CD4-positive, alpha-beta T cell (primary cell): ENCODE measurements around the gene ANXA8. TPM values are rescaled to one million over a fixed set of nuclear protein-coding genes. Genes with fewer than 3 reads are reported as not detected.
"Not testable (repeated sequence)": the region's sequence is repeated elsewhere in the genome, so short reads cannot be mapped to it uniquely, and the experiment has no call there.

Source experiments
- ATAC-seq: fragments of 200-7000 bp; cut with Tn5 transposase; one replicate; pipeline ENCODE4 v1.10.0; 2022; ENCODE audit warnings: mild to moderate bottlenecking; ENCODE audit not compliant: poor library complexity
- CTCF ChIA-PET: fragments of 350-600 bp; sonication (Branson Sonifier 250); formaldehyde crosslinking; loops from one replicate; lab custom pipeline; 2021; ENCODE audit warnings: antibody characterized with exemption, inconsistent platforms; lab: Charles Lee
- POLR2A ChIA-PET: fragments of 350-600 bp; sonication (Branson Sonifier 250); formaldehyde crosslinking; loops from one replicate; lab custom pipeline; 2021; ENCODE audit warnings: antibody characterized with exemption, inconsistent platforms; lab: Charles Lee
- DNase-seq, 14 experiments: peaks; one replicate each; pipeline ENCODE4 v3.0.0-alpha.2; 2013 to 2020; ENCODE audit warnings: mixed read lengths in 2 of 14
- H3K27ac ChIP-seq, 2 donors: one replicate each; pipeline versions ENCODE4 v1.5.1 to v1.7.0; 2013; ENCODE audit warnings: low read length in 2 of 2, low read depth in 1 of 2, mild to moderate bottlenecking in 1 of 2
- H3K27me3 ChIP-seq, 2 experiments: 1 replicate in 1 of 2; 2 replicates in 1 of 2; pipeline versions ENCODE4 v1.6.1 to v1.7.0; 2013; ENCODE audit warnings: low read length in 2 of 2, control low read depth in 1 of 2, mild to moderate bottlenecking in 1 of 2, moderate library complexity in 1 of 2; ENCODE audit not compliant: insufficient read depth in 2 of 2, control insufficient read depth in 1 of 2
- H3K36me3 ChIP-seq: one replicate; pipeline ENCODE4 v1.6.1; 2013; ENCODE audit warnings: low read length, control low read depth; ENCODE audit not compliant: insufficient read depth
- H3K4me1 ChIP-seq: one replicate; pipeline ENCODE4 v1.6.1; 2013; ENCODE audit warnings: low read length, control low read depth; ENCODE audit not compliant: insufficient read depth
- H3K4me3 ChIP-seq: one replicate; pipeline ENCODE4 v1.5.1; 2013; ENCODE audit warnings: mild to moderate bottlenecking, low read length, moderate library complexity
- H3K9me3 ChIP-seq, 2 experiments: 1 replicate in 1 of 2; 2 replicates in 1 of 2; pipeline versions ENCODE4 v1.6.1 to v1.7.0; 2013; ENCODE audit warnings: low read length in 2 of 2, mild to moderate bottlenecking in 2 of 2, control low read depth in 1 of 2, moderate library complexity in 1 of 2; ENCODE audit not compliant: control insufficient read depth in 1 of 2, insufficient read depth in 1 of 2
- H3K27ac Mint-ChIP-seq: one replicate; pipeline ENCODE4 v1.8.0; 2020; ENCODE audit warnings: mixed read lengths
- H3K27me3 Mint-ChIP-seq: one replicate; pipeline ENCODE4 v1.8.0; 2021; ENCODE audit warnings: mixed read lengths
- H3K36me3 Mint-ChIP-seq: one replicate; pipeline ENCODE4 v1.8.0; 2021; ENCODE audit warnings: low read depth, mixed read lengths
- H3K4me1 Mint-ChIP-seq: one replicate; pipeline ENCODE4 v1.8.0; 2021; ENCODE audit warnings: low read depth, mixed read lengths
- H3K4me3 Mint-ChIP-seq: one replicate; pipeline ENCODE4 v1.8.0; 2020; ENCODE audit warnings: mild to moderate bottlenecking, mixed read lengths
- H3K9me3 Mint-ChIP-seq: one replicate; pipeline ENCODE4 v1.8.0; 2020; ENCODE audit warnings: mixed read lengths
- CTCF ChIP-seq: fragments of 200-600 bp; IDR thresholded peaks from one replicate; pipeline ENCODE4 v1.8.0; 2022; ENCODE audit warnings: antibody characterized with exemption, mild to moderate bottlenecking
- intact Hi-C, 2 experiments: fragments of 100-400 bp; cut with DNase I in 1 of 2; cut with micrococcal nuclease in 1 of 2; formaldehyde crosslinking; loops; one replicate each; pipeline versions ENCODE4 v1.15.1 to v1.9.0; 2023 to 2025; cut with DNase I, micrococcal nuclease
- total RNA-seq, 174 experiments: library from RNA in 2 of 174; stranded (reverse) in 2 of 174; gene quantifications; one replicate each; pipeline ENCODE4 v1.2.3 and lab custom pipeline; 2021 to 2026

The ANXA8 gene
- total RNA-seq, 2 experiments from 2014 or later = not detected

GRCh38 chr10:47456079-47456785 is 27.7 kb downstream of the ANXA8 start:
- H3K9me3 Mint-ChIP-seq = no peaks in the 10 kb centered on the region

GRCh38 chr10:47455350-47456078 is 28.4 kb downstream of the ANXA8 start:
- H3K4me3 ChIP-seq, H3K9me3 Mint-ChIP-seq, CTCF ChIA-PET, H3K36me3 Mint-ChIP-seq, DNase-seq, H3K4me1 Mint-ChIP-seq, POLR2A ChIA-PET, H3K27me3 ChIP-seq, H3K9me3 ChIP-seq, intact Hi-C loops, H3K4me1 ChIP-seq, H3K27ac Mint-ChIP-seq, H3K4me3 Mint-ChIP-seq, H3K27me3 Mint-ChIP-seq, H3K27ac ChIP-seq, ATAC-seq, H3K36me3 ChIP-seq: not testable (repeated sequence)

More at GRCh38 chr10:47456079-47456785, 27.7 kb downstream of the ANXA8 start:
- Histone ChIP-seq H3K9me3 (no peaks in the 10 kb centered on the region), H3K4me1 (no peaks in the 10 kb centered on the region), H3K4me3 (no peak overlapping the region), H3K27me3 (no peaks in the 10 kb centered on the region), H3K27ac (no peak overlapping the region), H3K36me3 (no peaks in the 10 kb centered on the region)
- no peaks in the 10 kb centered on the region for H3K27me3 Mint-ChIP-seq
- H3K36me3 Mint-ChIP-seq = no peaks in the 10 kb centered on the region
- no peaks in the 10 kb centered on the region for H3K4me1 Mint-ChIP-seq
- ChIA-PET POLR2A (no interaction called here), CTCF (no interaction called here)
- DNase-seq (no peak), ATAC-seq (no peak)
- no peak for TF ChIP-seq CTCF
- no peak overlapping the region for H3K27ac Mint-ChIP-seq
- intact Hi-C loops = no loop called here
- H3K4me3 Mint-ChIP-seq = no peak overlapping the region

GRCh38 chr10:47454780-47455058 is 29.2 kb downstream of the ANXA8 start:
- Histone ChIP-seq H3K27ac (no peak overlapping the region), H3K36me3 (no peaks in the 10 kb centered on the region), H3K4me1 (no peaks in the 10 kb centered on the region), H3K27me3 (no peaks in the 10 kb centered on the region), H3K9me3 (no peaks in the 10 kb centered on the region), H3K4me3 (no peak overlapping the region)
- no peak for TF ChIP-seq CTCF
- Mint-ChIP-seq H3K27ac (no peak overlapping the region), H3K36me3 (no peaks in the 10 kb centered on the region), H3K27me3 (no peaks in the 10 kb centered on the region), H3K9me3 (no peaks in the 10 kb centered on the region), H3K4me1 (no peaks in the 10 kb centered on the region), H3K4me3 (no peak overlapping the region)
- ChIA-PET POLR2A (no interaction called here), CTCF (no interaction called here)
- intact Hi-C loops = no loop called here
- DNase-seq (no peak), ATAC-seq (no peak)
